Measurements from ENCODE around the gene LSM5. TPM values are rescaled to one million over a fixed set of nuclear protein-coding genes. Genes with fewer than 3 reads are reported as not detected.

The LSM5 gene
- total and polyA plus RNA-seq, 9 of the 15 experiments (the other 6 are each of a cell fraction or from before 2014, with no cell fraction given): 36.3 to 620 (median 186) TPM

DNA sequence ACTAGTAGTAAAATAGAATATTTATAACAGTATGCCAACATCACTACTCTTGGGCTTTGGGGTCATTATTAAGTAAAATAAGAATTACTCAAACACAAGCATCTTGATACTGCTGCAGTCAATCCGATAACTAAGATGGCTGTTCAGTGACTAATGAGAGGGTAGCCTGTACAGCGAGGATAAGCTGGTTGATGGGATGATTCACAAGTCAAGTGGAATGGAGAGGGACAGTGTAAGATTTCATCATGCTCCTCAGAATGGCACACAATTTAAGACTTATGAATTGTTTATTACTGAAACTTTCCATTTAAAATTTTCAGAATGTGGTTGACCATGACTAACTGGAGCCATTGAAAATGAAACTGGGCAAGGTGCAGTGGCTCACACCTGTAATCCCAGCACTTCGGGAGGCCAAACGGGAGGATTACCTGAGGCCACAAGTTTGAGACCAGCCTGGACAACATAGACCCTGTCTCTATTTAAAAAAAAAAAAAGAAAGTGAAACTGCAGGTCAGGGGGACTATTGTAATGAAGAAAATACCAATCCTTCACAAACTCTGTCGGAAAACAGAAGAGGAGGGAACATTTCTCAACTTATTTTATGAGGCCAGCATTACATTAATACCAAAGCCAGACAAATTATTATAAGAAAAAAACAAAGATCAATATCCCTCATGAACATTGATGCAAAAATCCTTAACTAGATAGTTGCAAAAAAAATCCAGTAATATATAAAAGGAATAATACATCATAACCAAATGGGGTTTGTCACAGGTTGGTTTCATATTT lies 16.3 kb upstream of the LSM5 start (continued):
- TF ChIP-seq, protein P1, sequence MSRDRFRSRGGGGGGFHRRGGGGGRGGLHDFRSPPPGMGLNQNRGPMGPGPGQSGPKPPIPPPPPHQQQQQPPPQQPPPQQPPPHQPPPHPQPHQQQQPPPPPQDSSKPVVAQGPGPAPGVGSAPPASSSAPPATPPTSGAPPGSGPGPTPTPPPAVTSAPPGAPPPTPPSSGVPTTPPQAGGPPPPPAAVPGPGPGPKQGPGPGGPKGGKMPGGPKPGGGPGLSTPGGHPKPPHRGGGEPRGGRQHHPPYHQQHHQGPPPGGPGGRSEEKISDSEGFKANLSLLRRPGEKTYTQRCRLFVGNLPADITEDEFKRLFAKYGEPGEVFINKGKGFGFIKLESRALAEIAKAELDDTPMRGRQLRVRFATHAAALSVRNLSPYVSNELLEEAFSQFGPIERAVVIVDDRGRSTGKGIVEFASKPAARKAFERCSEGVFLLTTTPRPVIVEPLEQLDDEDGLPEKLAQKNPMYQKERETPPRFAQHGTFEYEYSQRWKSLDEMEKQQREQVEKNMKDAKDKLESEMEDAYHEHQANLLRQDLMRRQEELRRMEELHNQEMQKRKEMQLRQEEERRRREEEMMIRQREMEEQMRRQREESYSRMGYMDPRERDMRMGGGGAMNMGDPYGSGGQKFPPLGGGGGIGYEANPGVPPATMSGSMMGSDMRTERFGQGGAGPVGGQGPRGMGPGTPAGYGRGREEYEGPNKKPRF (IDR thresholded peaks at IDR 0.05; ENCODE audit: low read depth, low read length): no peak
- TF ChIP-seq, protein P2, sequence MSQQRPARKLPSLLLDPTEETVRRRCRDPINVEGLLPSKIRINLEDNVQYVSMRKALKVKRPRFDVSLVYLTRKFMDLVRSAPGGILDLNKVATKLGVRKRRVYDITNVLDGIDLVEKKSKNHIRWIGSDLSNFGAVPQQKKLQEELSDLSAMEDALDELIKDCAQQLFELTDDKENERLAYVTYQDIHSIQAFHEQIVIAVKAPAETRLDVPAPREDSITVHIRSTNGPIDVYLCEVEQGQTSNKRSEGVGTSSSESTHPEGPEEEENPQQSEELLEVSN (IDR thresholded peaks at IDR 0.05; ENCODE audit: borderline replicate concordance in 1 of 2, extremely low read depth in 1 of 2, insufficient read depth in 1 of 2, insufficient read length in 1 of 2, low read depth in 1 of 2, low read length in 1 of 2, poor library complexity in 1 of 2, severe bottlenecking in 1 of 2): no peak
- TF ChIP-seq ZBTB17 (CRISPR knock-in tag; IDR thresholded peaks at IDR 0.05): peak; percentile 78
- TF ChIP-seq, protein P3, sequence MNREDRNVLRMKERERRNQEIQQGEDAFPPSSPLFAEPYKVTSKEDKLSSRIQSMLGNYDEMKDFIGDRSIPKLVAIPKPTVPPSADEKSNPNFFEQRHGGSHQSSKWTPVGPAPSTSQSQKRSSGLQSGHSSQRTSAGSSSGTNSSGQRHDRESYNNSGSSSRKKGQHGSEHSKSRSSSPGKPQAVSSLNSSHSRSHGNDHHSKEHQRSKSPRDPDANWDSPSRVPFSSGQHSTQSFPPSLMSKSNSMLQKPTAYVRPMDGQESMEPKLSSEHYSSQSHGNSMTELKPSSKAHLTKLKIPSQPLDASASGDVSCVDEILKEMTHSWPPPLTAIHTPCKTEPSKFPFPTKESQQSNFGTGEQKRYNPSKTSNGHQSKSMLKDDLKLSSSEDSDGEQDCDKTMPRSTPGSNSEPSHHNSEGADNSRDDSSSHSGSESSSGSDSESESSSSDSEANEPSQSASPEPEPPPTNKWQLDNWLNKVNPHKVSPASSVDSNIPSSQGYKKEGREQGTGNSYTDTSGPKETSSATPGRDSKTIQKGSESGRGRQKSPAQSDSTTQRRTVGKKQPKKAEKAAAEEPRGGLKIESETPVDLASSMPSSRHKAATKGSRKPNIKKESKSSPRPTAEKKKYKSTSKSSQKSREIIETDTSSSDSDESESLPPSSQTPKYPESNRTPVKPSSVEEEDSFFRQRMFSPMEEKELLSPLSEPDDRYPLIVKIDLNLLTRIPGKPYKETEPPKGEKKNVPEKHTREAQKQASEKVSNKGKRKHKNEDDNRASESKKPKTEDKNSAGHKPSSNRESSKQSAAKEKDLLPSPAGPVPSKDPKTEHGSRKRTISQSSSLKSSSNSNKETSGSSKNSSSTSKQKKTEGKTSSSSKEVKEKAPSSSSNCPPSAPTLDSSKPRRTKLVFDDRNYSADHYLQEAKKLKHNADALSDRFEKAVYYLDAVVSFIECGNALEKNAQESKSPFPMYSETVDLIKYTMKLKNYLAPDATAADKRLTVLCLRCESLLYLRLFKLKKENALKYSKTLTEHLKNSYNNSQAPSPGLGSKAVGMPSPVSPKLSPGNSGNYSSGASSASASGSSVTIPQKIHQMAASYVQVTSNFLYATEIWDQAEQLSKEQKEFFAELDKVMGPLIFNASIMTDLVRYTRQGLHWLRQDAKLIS (CRISPR knock-in tag; IDR thresholded peaks at IDR 0.05): no peak
- no peak; the same call in 1 of the 2 replicates for TF ChIP-seq GTF2E2 (tag; IDR thresholded peaks at IDR 0.05)
- peak; percentile 39; the same call in 1 of the 2 replicates for TF ChIP-seq CC2D1A (IDR thresholded peaks at IDR 0.05)
- no peak for TF ChIP-seq CHD4 (IDR thresholded peaks at IDR 0.05; ENCODE audit: insufficient read depth, insufficient replicate concordance, low read depth, low read length, poor library complexity, severe bottlenecking)
- TF ChIP-seq SAFB2 (IDR thresholded peaks at IDR 0.05; ENCODE audit: borderline replicate concordance, low read depth, low read length, severe bottlenecking): no peak
- TF ChIP-seq XRCC5 (IDR thresholded peaks at IDR 0.05; ENCODE audit: low read depth, low read length): no peak
- peak; percentile 44 for TF ChIP-seq TAF9B (IDR thresholded peaks at IDR 0.05; ENCODE audit: partially characterized antibody)
- TF ChIP-seq, protein P4, sequence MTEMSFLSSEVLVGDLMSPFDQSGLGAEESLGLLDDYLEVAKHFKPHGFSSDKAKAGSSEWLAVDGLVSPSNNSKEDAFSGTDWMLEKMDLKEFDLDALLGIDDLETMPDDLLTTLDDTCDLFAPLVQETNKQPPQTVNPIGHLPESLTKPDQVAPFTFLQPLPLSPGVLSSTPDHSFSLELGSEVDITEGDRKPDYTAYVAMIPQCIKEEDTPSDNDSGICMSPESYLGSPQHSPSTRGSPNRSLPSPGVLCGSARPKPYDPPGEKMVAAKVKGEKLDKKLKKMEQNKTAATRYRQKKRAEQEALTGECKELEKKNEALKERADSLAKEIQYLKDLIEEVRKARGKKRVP (CRISPR knock-in tag; IDR thresholded peaks at IDR 0.05): peak; percentile 99
- TF ChIP-seq NCOR1 (IDR thresholded peaks at IDR 0.05): peak; percentile 81
- peak; percentile 37 for TF ChIP-seq GABPA (tag; conservative IDR thresholded peaks at IDR 0.05; ENCODE audit: low read depth)
- no peak for TF ChIP-seq ZBED1 (IDR thresholded peaks at IDR 0.05)
- TF ChIP-seq POLR2B (IDR thresholded peaks at IDR 0.05; ENCODE audit: low read depth, partially characterized antibody): no peak
- TF ChIP-seq, protein P5, sequence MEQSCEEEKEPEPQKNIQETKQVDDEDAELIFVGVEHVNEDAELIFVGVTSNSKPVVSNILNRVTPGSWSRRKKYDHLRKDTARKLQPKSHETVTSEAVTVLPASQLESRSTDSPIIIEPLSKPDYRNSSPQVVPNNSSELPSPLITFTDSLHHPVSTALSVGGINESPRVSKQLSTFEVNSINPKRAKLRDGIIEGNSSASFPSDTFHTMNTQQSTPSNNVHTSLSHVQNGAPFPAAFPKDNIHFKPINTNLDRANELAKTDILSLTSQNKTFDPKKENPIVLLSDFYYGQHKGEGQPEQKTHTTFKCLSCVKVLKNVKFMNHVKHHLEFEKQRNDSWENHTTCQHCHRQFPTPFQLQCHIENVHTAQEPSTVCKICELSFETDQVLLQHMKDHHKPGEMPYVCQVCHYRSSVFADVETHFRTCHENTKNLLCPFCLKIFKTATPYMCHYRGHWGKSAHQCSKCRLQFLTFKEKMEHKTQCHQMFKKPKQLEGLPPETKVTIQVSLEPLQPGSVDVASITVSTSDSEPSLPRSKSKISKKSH (CRISPR knock-in tag; IDR thresholded peaks at IDR 0.05): no peak
- TF ChIP-seq BRD9 (IDR thresholded peaks at IDR 0.05; ENCODE audit: low read depth, partially characterized antibody): peak; percentile 97

All from K562 (cell line).